NCI-H2227 (cell line): Measurements from ENCODE around the gene TAAR9.

Experiments used
- DNase-seq: peaks from one replicate; lab custom pipeline; 2025; ENCODE audit not compliant: unreplicated experiment; lab: John Stamatoyannopoulos, UW

TAAR9 gene, protein sequence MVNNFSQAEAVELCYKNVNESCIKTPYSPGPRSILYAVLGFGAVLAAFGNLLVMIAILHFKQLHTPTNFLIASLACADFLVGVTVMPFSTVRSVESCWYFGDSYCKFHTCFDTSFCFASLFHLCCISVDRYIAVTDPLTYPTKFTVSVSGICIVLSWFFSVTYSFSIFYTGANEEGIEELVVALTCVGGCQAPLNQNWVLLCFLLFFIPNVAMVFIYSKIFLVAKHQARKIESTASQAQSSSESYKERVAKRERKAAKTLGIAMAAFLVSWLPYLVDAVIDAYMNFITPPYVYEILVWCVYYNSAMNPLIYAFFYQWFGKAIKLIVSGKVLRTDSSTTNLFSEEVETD

DNA sequence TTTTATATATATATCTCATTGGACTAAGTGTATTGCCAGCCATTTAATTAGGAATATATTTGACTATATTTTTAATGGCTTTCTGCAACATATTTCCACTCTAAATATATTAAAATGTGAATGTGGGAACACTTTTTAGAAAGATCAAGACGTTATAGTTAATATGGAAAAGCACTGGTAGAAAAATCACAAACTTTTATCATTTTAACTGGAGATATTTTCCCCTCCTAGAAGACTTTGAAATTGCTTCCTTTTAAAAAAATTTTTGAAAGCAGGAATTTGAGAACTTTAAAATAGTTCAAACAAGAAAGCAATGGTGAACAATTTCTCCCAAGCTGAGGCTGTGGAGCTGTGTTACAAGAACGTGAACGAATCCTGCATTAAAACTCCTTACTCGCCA lies at the start of gene TAAR9:
TAAR9 (plus strand) TSS at position 301 of the 400 bp plus-strand sequence; CDS start at position 314, 13 bp downstream.
- no peak for DNase-seq

DNA sequence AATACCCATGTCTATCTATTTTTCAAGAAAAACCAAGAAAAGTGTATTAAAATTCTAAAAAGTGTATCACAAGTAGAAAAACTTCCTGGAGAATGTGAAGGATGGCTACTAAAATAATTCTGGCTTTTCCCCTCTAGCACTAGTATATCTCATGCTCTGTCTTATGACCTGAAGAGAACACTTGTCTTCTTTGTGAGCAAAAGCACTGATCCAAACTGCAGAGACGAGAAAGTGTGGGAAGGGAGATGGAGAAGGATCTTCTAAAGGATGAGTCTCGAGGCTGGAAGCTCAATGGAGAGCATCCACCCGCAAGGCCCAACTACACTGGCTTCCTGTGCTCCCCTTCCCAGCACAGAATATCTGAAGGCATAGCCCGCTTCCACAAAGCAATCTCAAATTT lies 48.7 kb upstream of the TAAR9 start:
- DNase-seq, result no peak

DNA sequence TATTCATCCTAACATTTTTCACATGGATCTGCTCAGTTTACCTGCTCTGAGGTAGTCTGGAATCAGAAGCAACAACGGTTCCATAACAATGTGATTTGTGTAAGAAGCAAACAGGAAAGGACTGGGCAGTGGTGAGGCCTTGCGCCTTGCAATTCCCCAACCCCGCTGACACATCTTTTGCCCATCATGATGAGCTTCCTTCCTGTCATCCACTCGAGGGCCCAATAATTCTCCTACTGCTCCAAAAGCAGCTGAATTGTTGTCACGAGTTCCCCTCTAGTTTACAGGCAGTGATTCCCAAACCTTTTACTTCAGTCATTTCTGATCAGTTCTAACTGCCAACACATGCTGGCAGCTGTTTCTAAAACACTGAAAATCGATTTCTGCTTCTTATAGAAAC lies 48.1 kb upstream of the TAAR9 start:
- DNase-seq, result no peak

DNA sequence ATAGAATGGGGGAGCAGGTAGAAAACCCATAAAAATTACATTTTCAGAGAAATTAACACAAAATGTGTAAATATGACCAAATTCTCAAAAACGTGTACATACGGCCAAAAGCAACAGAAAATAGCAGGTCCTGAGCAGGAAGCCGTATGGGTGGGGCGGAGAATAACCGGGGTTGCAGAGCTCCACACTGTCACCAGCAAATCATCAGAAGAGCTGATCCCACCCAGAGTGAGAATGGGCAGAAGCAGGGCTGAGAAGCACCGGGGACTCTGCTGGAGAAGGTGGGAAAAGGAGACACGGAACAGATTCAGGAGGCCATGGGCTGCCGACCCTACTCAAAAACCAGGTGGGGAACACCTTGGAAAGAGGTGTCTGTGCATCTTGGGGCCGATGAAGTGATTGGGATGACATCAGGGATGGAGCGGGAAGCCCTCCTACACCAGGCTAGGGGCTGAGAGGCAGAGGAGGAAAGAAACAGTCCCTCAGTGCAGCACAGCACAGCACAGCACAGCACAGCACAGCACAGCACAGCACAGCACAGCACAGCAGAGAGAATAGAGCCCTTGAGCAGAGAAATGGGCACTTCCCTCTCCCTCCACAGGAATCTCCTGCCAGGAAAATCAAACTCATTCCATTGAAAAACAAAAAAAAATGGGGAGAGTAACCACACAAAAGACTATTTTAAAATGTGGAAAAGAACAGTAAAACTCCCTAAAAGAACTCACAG lies 47.4 kb upstream of the TAAR9 start:
- DNase-seq, result no peak

DNA sequence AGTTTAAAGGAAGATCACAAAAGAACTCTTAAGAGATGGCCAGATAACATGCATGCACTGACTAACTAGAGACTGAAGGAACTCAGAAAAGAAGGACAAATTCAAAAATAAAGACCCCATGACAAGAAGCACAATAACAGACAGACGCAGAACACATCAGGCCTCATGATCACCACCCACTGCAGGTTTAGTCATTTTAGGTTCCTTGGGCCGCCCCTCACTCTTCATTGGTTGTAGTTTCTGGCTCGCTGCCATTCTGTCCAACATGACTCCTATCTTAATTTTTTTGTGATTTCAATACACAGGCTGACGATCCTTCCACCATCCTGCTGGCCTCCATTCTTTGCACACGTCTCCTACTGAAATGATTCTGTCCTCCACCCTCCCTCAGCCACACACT lies 46.8 kb upstream of the TAAR9 start:
- no peak for DNase-seq

DNA sequence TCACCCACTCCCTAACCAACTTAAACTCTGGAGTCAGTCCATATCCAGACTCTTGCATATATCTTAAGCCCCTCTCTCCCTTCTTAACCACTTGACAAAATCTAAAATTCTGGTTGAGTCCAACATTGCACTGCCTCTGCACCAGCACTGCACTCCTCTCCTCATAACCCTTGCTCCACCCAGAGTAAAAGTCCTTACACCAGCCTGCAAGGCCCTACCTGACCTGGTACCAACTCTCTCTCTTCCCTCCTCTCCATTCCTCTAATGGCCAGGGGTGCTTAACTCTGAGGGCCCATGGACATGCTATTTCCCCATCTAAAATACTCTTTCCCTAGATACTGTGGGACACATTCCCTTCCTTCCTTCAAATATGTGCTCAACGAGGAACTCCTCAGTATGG lies 46.2 kb upstream of the TAAR9 start:
- DNase-seq, result no peak

DNA sequence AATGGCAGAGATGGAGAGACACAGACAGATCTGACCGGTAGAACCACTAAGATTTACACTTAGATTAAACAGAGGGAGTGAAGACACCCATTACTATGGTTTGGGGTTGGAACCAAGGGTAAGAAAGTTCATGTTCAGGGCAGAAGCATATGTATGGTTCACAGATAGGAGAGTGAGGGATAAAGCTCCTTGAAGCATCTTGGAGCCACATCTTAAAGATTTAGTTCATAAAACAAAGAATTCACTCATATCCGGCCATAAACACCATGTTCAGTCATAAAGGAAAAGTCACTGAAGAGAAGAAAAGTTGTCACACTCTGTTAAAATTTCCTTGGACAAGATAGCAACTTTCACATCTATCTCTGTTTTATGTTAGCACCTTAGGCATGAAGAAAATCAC lies 43.1 kb upstream of the TAAR9 start:
- no peak for DNase-seq

DNA sequence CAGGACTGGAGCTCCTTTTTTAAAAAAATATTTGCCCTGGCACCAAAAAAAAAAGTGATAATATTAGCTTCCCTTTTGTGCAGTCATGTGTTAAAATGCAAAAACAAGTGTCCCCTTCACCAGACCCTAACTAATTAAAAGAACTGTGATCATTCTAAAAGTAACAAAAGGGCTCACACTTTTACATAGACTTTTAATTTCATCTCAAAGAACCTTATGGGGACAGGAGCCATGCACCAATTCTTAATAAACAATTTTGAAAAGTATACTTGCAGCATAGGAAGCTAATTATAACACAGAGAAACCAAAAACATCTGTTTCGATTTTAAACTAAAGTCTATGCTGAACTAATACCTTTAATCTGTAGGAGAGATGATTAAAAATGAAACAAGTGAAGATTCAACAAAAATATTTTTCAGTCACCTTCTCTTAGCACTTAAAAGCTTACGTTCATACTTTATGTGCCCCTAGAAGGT lies 42.4 kb upstream of the TAAR9 start:
- DNase-seq, result no peak

DNA sequence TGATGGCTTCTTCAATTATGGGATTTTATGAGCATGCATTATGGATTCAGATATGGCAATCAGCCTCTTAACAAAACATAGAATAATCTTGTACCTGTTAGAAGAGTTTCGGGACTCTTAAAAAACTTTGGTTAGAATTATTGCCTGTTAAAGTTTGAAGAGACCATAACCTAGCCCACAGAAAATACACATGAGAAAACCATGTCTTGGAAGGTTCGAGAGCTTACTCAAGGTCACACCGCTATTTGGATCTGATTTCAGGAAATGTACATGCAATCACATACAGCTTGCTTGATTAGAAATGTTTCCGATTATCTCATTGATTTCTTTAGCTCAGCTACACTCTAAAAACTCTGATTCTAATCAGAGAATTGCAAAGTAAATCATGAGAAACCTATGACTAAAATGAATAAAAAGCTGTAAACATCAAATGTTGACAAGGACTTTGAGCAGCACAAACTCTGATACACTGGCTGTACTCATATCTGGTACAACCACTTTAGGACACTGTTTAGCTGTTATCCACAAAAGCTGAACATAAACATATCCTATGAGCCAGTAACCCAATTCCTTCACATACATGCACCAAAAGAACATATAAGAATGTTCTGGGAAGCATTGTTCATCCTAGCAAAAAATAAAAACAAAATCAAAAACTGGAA lies 41.4 kb upstream of the TAAR9 start:
- no peak for DNase-seq

DNA sequence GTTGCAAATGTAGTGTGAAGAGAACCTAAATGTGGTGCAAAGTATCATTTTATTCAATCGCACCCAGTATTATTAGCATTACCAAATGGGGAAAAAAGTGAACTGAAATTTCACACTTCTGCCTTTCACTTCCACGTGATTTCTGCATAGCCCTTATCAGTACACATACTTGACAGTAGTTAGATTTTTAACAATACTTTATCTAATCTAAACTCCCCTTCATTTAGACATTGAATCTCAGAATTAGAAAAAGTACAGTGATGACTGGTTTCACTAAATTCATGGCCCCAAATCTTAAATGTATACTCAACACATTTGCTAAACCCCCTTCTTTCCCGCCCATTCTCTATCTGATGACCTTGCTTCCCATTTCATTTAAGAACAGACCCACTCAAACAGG lies 39.4 kb upstream of the TAAR9 start:
- DNase-seq, result no peak

DNA sequence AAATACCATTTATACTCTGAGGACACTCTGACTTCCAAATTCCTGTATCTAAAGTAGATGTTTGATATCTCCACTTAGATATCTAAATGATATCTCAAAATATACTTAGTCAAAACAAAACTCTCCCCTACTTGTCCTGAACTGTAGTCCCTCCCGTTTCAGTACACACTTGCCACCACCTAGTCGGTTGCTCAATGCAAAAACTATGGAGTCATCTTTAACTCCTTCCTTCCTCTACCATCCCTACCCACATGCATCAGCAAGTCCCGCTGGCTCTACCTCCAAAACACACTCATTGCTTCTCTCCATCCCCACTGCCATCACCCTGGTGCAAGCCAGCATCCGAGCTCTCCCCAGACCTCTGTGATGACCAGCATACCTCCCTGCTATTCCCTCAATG lies 38.3 kb upstream of the TAAR9 start:
- no peak for DNase-seq

DNA sequence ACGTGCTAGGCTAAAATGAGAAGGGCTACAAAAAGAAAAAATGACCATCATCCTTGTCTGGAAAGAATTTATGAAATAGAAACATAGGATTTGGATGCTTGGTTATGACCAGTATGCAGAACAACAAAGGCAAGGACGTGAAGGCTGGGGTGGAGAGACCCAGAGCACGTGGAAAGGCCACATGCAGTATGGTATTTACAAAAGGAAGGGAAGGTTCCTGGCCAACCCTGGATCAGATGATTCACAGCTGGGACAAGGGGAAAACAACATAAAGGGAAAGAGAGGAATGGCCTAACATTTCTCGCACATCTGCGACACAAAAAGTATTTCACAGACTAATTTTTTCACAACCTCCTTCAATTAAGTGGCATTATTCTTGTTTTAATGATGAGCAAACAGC lies 33.3 kb upstream of the TAAR9 start:
- DNase-seq, result no peak

DNA sequence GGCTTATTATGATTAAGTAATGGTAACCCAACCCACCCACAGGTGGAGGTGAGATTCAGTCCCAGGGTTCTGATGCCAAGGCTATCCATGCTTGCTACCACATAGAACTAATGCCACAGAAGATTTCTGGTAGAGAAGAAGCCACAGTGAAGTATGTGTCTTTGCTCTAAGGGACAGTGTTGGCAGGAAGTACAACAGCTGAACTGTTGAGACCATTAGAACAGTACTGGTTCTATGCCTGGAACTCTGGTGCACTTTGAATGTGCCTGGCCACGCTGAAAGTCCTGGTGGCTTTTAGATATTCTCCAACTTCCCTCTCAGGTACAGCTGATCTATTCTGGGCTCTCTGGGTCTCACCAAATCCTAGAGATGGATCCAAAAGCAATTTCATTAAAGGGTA lies 32.9 kb upstream of the TAAR9 start:
- no peak for DNase-seq

DNA sequence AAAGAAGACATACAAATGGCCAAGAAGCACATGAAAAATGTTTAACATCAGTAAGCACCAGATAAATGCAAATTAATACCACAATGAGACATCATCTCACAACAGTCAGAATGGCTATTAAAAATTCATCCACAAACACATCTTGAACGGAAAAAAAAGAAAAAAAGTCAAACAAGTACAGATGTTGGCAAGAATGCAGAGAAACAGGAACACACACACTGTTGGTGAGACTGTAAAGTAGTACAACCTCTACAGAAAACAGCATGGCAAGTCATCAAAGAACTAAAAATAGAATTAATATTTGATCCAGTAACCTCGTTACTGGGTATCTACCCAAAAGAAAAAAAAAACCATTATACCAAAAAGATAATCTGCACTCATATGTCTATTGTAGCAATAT lies 31.6 kb upstream of the TAAR9 start:
- no peak for DNase-seq

DNA sequence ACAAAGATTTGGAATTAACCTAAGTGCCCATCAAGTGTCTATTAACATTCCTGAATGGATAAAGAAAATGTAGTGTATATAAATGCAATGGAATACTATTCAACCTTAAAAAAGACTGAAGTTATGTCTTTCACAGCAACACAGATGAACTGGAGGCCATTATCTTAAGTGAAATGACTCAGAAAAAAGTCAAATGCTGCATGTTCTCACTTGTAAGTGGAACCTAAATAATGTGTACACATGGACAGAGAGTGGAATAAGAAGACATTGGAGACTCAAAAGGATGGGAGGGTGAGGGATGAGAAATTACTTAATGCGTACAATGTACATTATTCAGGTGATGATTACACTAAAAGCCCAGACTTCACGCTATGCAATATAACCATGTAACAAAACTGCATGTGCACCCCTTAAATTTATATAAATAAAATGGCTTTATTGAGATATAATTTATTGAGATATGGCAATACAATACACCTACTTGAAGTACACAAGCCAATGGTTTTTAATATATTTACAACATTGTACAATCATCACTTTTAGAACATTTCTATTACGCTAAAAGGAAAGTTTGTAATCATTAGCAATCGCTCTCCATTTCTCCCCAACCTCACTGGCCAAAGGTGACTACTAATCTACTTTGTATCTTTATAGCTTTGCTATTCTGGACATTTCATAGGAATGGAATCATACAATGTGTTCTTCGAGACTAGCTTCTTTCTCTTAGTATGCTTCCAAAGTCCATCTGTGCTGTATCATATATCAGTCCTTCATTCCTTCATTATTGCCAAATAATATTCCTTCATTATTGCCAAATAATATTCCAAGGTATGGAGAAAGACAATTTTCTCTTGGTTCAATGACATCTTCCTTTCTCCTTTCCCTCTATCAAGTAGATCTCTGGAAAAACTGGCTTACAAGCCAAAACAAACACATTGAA lies 30.9 kb upstream of the TAAR9 start:
- DNase-seq, result no peak

DNA sequence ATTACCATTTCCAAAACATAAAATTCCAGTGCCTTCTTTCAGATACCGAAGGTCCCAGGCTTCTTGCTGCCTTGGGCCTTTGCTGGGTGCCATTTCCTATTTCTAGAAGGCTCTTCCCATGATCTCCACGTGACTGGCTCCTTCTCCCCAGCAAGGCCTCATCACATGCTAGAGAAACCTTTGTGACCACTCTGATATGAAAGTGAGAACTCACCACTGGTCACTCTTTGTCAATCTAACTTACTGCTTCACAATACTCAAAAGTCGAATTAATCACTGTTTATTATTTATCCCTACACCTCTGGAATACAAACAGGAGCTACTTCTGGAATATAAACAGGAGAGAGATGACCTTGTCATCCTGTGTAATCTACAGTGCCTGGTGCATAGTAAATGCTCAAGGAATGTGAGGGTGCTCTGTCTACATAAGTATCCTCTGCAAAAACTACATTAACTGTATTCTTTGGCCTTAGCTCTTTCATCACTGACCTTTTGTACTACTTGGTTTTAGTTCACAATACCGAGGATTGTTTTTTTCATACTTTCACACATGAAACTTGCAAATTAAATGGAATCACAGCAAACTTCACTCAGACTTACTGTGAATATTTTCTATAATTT lies 26.8 kb upstream of the TAAR9 start:
- DNase-seq, result no peak

DNA sequence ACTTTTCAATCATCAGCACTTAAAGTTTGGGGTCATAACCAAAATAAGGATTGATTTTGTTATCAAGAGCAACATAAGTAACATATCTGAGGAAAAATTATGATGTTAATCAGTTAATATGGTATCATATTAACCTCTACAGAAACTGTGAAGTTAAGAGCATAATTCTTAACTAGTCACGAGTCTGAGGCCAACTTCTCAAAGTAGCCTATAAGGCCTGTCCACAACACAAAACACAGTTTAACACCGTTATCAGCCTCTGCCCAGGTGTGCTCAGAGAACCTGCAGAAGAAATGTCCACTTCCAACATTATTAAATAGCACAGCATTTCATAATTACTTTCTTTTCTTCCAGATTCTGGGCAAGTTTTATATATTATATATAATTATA lies 26.3 kb upstream of the TAAR9 start:
- no peak for DNase-seq

DNA sequence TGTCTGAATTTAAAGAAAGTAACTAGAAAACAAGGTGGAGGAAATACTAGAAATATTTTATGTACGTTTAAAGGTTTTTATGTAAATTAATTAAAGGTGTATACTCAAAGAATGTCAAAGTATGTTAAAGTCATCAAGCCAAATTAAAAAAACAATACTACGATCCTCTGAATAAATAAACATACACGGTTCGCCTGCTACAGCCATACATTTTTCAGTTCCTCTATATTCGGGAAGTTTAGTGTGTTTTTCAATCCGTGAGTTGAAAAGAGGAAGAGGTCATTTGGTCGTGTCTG lies 25.8 kb upstream of the TAAR9 start:
- DNase-seq, result no peak

DNA sequence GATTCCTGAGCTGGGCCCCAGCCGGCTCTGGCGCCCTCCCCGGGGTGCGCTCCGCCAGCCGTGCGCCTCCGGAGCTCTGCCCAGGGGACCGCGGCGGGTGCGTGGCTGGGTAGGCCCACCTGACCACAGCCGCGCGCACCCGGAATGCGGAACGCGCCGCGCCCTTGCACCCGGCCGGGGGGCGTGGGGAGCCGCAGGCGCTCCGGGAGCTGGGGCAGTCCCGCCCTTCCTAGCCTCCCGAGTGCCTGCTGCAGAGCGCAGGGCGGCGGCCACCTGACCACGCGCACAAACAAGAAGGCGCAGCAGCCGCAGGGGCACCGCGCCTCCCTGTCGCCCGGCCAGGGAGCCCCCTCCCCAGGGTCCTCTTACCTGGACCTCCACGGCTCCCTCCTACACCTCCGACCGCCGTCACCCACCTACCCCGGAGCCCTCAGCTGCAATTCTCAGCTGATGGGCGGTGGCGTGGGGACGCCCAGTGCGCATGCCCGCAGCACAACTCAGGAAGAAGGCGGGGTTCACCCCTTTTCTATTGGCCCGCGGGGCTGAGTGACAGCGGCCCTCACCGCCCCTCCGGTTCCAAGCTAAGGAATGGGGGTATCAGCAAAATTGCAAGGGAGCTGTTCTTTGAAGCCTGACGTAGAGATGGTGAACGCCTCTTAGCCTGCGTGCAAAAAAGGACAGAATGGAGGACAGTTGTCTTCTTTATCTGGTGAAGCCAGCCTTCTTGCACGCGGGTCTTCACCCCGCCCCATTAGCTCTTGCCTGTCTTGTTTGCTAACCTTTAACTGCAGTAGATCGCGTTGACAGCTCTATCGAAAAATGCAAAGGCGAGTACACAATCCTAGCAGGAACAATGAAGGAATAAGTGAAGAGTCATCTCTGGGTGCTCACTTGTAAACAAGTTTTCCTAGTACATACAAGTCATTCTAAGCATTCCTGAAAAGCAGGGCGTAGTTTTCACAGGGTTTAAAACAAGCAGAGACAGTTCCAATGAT lies 25.1 kb upstream of the TAAR9 start, which contains the start of gene STX7:
STX7 (minus strand) TSS at position 479 of the 995 bp plus-strand sequence. CDS start 9,586 bp downstream, outside the sequence.
- peak; percentile 86 for DNase-seq
